Adrenal gland (tissue), 5 donors: Measurements from ENCODE around the gene CFAP77.

Experiments used
- CTCF ChIP-seq, 6 experiments: fragments of 450-650 bp in 4 of 6; fragments of 200-600 bp in 2 of 6; sonication (generic) in 1 of 6; IDR thresholded peaks; 1 replicate in 5 of 6; 2 replicates in 1 of 6; pipeline versions ENCODE4 v1.5.1 to v1.8.0; 2016 to 2021; ENCODE audit warnings: antibody characterized with exemption in 6 of 6, mild to moderate bottlenecking in 2 of 6, moderate library complexity in 1 of 6
- POLR2A ChIP-seq, 2 donors: fragments of 450-650 bp; IDR thresholded peaks; one replicate each; pipeline ENCODE4 v1.6.1; 2017; ENCODE audit warnings: antibody characterized with exemption in 2 of 2, mild to moderate bottlenecking in 2 of 2, moderate library complexity in 1 of 2
- donor health status: DM: no; HTN: no; CAD: no.

- no peak for TF ChIP-seq CTCF (IDR thresholded peaks at IDR 0.05)
- no peak for TF ChIP-seq POLR2A (IDR thresholded peaks at IDR 0.05)
Observed at GRCh38 chr9:132531195-132531594, 121.2 kb downstream of the CFAP77 start.
